ENCODE measurements around the gene PI4KA.
"Not testable (repeated sequence)": the region's sequence is repeated elsewhere in the genome, so short reads cannot be mapped to it uniquely, and the experiment has no call there.

DNA sequence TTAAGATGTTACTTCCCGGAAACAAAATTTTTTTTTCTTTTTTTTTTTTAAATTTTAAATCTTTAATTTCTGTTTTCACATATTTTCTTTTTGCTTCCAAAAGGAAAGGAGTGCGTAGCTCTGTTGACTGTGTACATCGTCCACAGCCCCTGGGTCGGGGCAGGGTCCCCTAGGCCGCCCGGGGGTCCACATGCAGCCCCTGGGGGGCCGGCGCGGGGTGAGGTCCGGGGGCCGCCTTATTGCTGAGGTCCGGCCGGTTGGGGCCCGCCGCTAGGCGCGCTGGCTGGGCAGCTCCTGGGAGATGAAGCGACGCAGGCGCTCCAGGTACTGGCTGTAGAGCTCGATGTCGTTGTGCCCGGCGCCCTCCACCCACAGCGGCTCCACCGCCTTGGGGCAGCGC is 191.1 kb downstream of the PI4KA start:
- not testable (repeated sequence) for TF ChIP-seq CTCF (IDR thresholded peaks at IDR 0.05; ENCODE audit: low read depth, low read length); POLR2A (IDR thresholded peaks at IDR 0.05; ENCODE audit: extremely low read depth, insufficient read length)

Data from NB4 (cell line).